Thyroid gland (tissue), 4 donors: ENCODE measurements around the gene NLGN1.

Source experiments
- POLR2A ChIP-seq, 2 donors: fragments of 450-650 bp; IDR thresholded peaks; one replicate each; pipeline ENCODE4 v1.6.1; 2017; ENCODE audit warnings: antibody characterized with exemption in 2 of 2, mild to moderate bottlenecking in 2 of 2, moderate library complexity in 1 of 2
- TF ChIP-seq, protein P1 (sequence below), 6 experiments: fragments of 200-600 bp in 3 of 6; fragments of 450-650 bp in 3 of 6; sonication (generic) in 3 of 6; IDR thresholded peaks; one replicate each; pipeline ENCODE4 v1.5.1; 2016 to 2019; ENCODE audit warnings: antibody characterized with exemption in 6 of 6, mild to moderate bottlenecking in 2 of 6, inconsistent platforms in 1 of 6, moderate library complexity in 1 of 6

DNA sequence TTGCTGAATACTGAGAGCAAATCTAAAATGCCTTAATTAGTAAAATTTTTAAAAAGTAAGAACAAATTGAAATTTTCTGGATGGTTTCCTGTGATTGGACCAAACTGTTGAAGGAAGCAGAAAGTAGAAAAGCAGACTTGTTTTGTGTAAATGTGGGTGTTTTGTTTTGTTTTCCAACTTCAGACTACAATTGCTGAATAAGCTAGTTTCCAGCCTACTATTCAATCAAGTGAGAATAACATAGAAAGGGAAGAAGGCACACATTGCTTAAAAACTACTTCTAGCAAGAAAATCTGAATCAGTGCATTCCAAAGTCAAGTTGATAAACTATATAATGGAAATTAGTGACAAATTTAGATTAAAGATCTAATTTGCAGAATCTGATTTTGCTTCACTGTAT is 519.3 kb downstream of the NLGN1 start:
- TF ChIP-seq, protein P1, sequence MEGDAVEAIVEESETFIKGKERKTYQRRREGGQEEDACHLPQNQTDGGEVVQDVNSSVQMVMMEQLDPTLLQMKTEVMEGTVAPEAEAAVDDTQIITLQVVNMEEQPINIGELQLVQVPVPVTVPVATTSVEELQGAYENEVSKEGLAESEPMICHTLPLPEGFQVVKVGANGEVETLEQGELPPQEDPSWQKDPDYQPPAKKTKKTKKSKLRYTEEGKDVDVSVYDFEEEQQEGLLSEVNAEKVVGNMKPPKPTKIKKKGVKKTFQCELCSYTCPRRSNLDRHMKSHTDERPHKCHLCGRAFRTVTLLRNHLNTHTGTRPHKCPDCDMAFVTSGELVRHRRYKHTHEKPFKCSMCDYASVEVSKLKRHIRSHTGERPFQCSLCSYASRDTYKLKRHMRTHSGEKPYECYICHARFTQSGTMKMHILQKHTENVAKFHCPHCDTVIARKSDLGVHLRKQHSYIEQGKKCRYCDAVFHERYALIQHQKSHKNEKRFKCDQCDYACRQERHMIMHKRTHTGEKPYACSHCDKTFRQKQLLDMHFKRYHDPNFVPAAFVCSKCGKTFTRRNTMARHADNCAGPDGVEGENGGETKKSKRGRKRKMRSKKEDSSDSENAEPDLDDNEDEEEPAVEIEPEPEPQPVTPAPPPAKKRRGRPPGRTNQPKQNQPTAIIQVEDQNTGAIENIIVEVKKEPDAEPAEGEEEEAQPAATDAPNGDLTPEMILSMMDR (IDR thresholded peaks at IDR 0.05): no peak
- no peak for TF ChIP-seq POLR2A (IDR thresholded peaks at IDR 0.05)
